Mesothelial cell of epicardium (in vitro differentiated cells): ENCODE measurements around the gene KCTD1. TPM values are rescaled to one million over a fixed set of nuclear protein-coding genes. Genes with fewer than 3 reads are reported as not detected.

Experiments
- DNase-seq, 2 experiments: peaks; one replicate each; pipeline ENCODE4 v3.0.0; 2021; ENCODE audit warnings: low spot score in 2 of 2; ENCODE audit not compliant: unreplicated experiment in 2 of 2
- H3K27ac Mint-ChIP-seq: 2 replicates; pipeline ENCODE4 v1.8.0; 2021; ENCODE audit warnings: mixed read lengths
- H3K27me3 Mint-ChIP-seq: 2 replicates; pipeline ENCODE4 v1.8.0; 2021; ENCODE audit warnings: low read depth, mixed read lengths
- H3K36me3 Mint-ChIP-seq: 2 replicates; pipeline ENCODE4 v1.8.0; 2021; ENCODE audit warnings: mixed read lengths
- H3K4me1 Mint-ChIP-seq: 2 replicates; pipeline ENCODE4 v1.8.0; 2021; ENCODE audit warnings: mixed read lengths
- H3K4me3 Mint-ChIP-seq: 2 replicates; pipeline ENCODE4 v1.8.0; 2021; ENCODE audit warnings: mild to moderate bottlenecking, moderate library complexity, mixed read lengths
- H3K9me3 Mint-ChIP-seq: 2 replicates; pipeline ENCODE4 v1.8.0; 2021; ENCODE audit warnings: mixed read lengths
- CTCF ChIP-seq: fragments of 200-600 bp; sonication (generic); IDR thresholded peaks from one replicate; pipeline ENCODE4 v1.5.0; 2021; ENCODE audit warnings: antibody characterized with exemption; ENCODE audit not compliant: unreplicated experiment
- total RNA-seq: library from RNA; stranded (reverse); gene quantifications from 3 replicates; pipeline ENCODE4 v1.2.1, GENCODE V29; 2021

KCTD1 gene
- total RNA-seq, 1 donor from 2014 or later = 38.5 TPM

- H3K4me1 Mint-ChIP-seq = peaks cover 44% of the 10 kb centered on the region
- no peak for DNase-seq
- H3K4me3 Mint-ChIP-seq = no peak overlapping the region
- H3K27ac Mint-ChIP-seq = peak overlapping the region; percentile 93
- H3K9me3 Mint-ChIP-seq = no peaks in the 10 kb centered on the region
- TF ChIP-seq CTCF = no peak
- H3K36me3 Mint-ChIP-seq = peaks cover 22% of the 10 kb centered on the region
- no peaks in the 10 kb centered on the region for H3K27me3 Mint-ChIP-seq
Observed at GRCh38 chr18:26477828-26478466, 70.4 kb downstream of the KCTD1 start.

- TF ChIP-seq CTCF = no peak
Observed at GRCh38 chr18:26476697-26477096, 71.7 kb downstream of the KCTD1 start.

GRCh38 chr18:26474542-26474941, 73.8 kb downstream of the KCTD1 start:
- peaks cover 22% of the 10 kb centered on the region for H3K36me3 Mint-ChIP-seq
- H3K4me3 Mint-ChIP-seq = no peak overlapping the region
- TF ChIP-seq CTCF = no peak
- H3K27ac Mint-ChIP-seq = no peak overlapping the region
- no peaks in the 10 kb centered on the region for H3K27me3 Mint-ChIP-seq
- no peaks in the 10 kb centered on the region for H3K9me3 Mint-ChIP-seq
- no peak for DNase-seq
- H3K4me1 Mint-ChIP-seq = peaks cover 49% of the 10 kb centered on the region

More at GRCh38 chr18:26476697-26477096, 71.7 kb downstream of the KCTD1 start:
- peaks cover 22% of the 10 kb centered on the region for H3K36me3 Mint-ChIP-seq
- no peaks in the 10 kb centered on the region for H3K27me3 Mint-ChIP-seq
- no peaks in the 10 kb centered on the region for H3K9me3 Mint-ChIP-seq
- H3K27ac Mint-ChIP-seq = no peak overlapping the region
- H3K4me3 Mint-ChIP-seq = no peak overlapping the region
- H3K4me1 Mint-ChIP-seq = peaks cover 47% of the 10 kb centered on the region
- no peak for DNase-seq

GRCh38 chr18:26473672-26474071, 74.7 kb downstream of the KCTD1 start:
- no peaks in the 10 kb centered on the region for H3K27me3 Mint-ChIP-seq
- H3K9me3 Mint-ChIP-seq = no peaks in the 10 kb centered on the region
- H3K36me3 Mint-ChIP-seq = peaks cover 22% of the 10 kb centered on the region
- DNase-seq = no peak
- no peak overlapping the region for H3K27ac Mint-ChIP-seq
- TF ChIP-seq CTCF = no peak
- peaks cover 47% of the 10 kb centered on the region for H3K4me1 Mint-ChIP-seq
- no peak overlapping the region for H3K4me3 Mint-ChIP-seq

- no peak for DNase-seq
- Mint-ChIP-seq H3K9me3 (no peaks in the 10 kb centered on the region), H3K27me3 (no peaks in the 10 kb centered on the region), H3K27ac (peak overlapping the region; percentile 23), H3K36me3 (peaks cover 25% of the 10 kb centered on the region), H3K4me1 (peaks cover 35% of the 10 kb centered on the region), H3K4me3 (no peak overlapping the region)
- TF ChIP-seq CTCF = no peak
Observed at GRCh38 chr18:26471826-26472225, 76.5 kb downstream of the KCTD1 start.
